RKO (cell line): Measurements from ENCODE around the gene CNTNAP2.

Experiments
- DNase-seq: peaks from one replicate; pipeline ENCODE4 v3.0.0-alpha.2; 2016; ENCODE audit warnings: low spot score

The CNTNAP2 gene

DNA sequence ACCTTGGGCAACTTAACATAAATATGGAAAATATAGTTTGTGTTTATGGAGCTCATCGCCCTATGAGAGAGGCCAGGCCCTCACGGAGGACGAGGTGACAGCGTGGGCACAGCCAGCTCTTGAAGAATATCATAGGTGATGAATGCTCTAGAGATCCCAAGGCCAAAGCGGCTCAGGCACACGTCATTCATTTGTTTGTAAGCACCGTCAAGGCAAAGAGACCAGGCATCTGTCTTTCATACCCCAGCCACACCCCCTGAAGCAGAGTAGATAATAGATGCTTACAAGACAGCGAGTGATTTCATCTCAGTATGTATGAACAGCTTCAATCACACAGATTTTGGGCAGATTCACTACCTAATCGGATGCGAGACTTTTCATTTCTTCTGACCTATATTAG lies 2231.9 kb downstream of the CNTNAP2 start:
- DNase-seq, result no peak

DNA sequence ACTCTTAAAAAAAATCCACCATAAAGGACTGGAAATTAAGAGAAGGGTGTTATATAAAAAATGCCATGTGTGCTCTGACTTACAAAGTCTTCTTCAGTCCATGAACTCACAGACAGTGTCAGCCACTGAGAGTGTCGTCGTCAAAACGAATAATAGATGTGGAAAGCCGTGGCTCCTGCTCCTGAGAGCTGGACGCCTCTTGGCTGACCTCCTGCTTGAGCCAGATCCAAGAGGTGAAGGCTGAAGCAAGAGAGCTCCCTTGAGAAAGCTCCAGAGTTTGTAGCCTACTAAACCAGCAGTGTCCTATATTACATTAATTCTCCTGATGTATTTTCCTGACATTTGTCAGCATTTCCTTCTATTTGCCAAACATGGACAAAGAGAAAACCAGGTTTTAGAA lies 2239.7 kb downstream of the CNTNAP2 start:
- DNase-seq, result no peak

DNA sequence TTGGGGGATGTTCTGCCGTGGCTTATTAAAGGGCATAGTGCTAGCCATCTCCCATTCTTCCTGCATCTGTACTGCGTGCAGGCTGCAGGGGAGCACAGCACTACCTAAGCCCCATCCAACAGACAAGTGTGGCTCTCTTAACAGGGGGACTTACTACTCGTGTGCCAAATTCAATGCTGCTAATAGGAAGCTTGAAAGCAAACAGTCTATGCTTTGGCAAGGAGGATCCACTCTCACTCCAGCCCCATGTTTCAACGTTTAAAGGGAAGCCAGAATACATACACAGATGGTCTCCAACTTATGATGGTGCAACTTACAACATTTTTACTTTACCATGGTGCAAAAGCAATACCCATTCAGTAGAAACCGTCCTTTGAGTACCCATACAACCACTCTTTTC lies 2245.9 kb downstream of the CNTNAP2 start:
- DNase-seq, result no peak

DNA sequence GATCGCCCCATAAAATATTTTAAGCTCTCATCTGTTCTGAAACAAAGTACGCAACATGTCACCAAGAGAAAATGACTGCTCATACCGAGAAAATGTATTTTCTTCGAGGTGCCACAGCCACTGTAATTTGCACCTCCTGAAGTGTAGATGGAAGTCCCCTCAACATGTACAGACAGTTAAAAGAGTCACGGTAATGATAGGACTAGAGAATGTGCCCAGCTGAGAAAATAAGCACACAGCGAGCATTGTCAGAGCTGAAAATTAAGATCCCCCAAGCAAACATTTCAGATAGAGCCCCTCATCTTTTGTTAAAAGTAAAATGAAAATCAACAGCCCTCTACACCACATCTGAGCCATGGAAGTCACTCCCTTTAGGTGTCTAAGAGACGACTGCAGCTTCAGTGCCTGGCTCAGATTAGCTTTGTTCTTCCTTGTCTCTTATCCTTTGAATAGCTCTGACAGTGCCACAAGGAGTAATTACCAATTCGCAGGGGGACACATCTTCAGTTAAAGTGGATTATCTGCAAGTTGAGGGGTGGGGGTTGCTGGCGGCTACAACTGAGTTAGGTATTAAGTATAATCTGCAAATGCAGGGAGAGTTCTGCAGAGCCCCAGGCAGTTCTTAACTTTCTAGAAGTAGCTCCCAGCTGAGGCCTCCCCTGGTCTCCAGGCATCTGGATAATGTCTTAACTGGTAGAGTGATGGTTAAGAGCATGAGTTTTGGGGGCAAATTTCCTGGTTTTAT lies 2251.3 kb downstream of the CNTNAP2 start:
- no peak for DNase-seq

DNA sequence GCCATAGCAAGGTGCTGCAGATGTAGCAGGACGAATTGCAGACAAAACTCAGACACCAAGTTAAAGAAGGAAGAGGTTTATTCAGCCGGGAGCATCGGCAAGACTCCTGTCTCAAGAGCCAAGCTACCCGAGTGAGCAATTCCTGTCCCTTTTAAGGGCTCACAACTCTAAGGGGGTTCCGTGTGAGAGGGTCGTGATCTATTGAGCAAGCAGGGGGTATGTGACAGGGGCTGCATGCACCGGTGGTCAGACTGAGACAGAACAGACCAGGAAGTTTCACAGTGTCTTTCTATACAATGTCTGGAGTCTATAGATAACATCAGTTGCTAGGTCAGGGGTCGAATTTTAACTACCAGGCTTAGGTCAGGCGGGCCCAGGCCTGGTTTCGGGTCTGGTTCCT lies 2252.0 kb downstream of the CNTNAP2 start:
- no peak for DNase-seq

DNA sequence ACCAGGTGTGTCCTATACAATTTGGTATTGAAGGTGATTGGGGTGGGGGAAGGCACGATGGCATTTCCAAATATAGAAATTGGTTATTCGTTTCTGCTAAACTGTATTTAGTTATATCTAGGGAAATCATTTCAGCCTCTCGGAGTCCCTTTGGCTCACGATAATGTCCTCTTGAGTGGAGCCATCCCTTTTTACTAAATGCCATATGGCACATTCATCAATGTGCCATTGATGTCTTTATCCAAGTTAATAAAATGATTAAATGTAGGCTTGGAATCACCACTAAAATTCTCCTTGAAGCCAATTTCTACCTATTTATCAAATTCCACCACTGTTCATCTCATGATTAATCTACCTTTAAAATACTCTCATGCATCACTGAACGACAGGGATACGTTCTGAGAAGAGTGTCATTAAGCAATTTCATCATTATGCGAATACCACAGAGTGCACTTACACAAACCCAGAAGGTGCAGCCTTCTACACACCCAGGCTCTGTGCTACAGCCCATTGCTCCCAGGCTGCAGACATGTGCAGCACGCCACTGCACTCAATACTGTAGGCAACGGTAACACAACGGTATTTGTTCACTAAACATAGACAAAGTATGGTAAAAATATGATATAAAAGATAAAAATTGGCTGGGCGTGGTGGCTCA lies 2254.8 kb downstream of the CNTNAP2 start:
- DNase-seq, result no peak

DNA sequence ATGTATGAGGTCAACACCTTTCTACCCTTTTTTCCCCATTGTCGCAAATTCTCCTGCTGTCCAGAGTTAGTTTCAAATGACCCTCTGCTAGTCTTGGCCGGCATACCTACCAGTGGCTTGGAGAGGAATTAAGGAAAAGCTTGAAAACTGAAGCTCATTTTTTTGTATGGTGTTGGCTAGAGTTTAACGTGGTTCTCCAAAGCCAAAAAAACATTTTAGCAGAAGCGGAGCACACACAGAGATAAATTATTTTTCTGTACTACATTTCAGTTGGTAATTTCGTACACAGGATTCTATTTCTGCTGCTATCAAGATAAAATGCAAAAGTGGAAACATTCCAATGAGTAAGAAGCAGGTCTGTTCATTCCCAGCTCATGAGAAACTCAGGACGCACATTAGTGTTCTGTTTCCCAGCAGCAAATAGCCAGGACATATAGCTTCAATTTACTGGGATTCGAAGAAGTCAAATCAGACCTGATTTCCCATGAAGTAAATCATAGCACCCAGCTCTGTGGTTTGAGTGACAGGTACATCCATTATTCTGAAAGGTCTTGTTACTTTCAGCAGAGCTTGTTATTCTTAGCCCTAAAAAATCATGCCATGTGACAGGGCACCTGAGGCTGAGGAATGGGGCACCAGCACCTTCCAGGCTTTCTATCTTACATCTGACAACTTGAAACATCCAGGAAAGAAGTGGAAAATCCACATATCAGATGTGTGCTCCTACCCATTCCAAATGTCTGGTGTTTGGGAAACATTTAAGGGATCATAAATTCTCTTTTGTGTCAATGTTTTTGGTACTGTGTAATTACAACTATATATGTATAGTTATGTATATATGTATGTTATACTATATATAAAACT lies 2258.0 kb downstream of the CNTNAP2 start:
- no peak for DNase-seq

DNA sequence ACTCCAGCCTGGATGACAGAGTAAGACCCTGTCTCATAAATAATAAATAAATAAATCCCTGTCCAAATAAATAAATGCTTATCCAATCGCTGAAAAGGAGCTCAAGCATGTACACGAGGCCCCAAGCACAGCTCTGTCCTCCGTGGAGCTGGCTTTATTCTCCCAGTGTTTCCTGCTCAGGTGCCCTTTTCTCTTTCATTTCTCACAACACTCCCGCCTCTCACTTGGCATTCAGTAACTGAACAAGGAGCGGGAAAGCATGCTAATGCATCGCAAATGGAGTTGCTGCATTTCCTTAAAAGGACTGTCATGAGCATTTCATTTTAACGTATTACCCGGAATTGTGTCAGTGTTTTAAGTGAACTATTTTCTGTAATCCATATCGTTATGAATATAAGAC lies 2263.1 kb downstream of the CNTNAP2 start:
- no peak for DNase-seq

DNA sequence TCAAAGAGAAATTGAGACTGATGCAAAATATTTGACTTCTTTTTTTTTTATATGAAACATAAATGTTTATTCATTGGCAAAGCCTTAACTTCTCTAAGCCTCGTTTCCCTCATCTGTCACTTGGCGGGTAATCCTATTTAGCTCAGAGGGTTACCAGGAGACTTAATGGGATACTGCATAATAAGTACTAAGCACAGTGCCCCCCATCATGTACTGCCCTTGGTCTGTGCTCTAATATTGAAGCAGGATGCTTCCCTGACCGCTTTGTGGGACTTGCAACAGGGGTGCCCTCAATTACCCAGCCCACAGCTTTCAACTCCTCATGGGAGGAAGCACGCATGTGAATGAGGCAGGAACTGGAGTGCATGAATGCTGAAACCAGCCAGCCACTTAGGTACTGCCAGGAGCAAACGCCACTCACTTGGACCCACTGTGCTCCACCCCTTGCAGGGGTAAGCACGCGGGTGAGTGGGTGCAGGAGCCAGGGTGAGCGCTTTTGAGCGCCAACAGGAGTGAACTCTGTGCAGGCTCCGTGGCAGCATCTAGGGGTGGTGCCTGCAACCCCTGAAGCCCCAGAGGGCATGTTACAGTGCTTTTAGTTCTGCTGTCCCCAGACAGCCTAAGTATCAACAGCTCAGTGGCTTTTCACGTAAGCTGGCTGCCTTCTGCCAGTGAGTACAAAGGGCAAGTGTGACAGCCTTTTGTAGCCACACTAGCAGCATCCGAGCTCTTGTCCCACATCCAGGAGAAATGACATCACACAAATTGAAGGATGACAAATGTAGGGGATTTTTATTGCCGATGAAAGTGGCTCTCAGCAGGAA lies 2264.2 kb downstream of the CNTNAP2 start:
- DNase-seq, result no peak

DNA sequence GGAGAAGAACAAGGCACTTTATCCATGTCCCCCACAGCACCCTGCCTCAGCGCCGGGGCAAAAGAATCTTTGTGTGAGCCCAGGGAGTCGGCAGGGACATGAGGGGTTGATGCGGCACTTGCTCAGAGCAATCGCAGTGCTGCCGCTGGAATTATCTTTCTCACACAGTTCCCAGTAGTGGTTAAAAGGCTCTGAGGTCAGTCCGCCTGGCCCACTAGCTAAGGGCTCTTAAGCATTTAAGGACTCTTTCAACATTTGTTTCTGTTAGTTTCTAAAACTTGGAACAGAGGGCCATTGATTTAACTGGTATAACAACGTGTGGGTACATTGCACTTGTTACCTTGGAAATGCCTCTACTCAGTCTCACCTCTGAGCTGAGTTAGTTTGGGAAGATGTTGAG lies 2266.0 kb downstream of the CNTNAP2 start:
- no peak for DNase-seq

DNA sequence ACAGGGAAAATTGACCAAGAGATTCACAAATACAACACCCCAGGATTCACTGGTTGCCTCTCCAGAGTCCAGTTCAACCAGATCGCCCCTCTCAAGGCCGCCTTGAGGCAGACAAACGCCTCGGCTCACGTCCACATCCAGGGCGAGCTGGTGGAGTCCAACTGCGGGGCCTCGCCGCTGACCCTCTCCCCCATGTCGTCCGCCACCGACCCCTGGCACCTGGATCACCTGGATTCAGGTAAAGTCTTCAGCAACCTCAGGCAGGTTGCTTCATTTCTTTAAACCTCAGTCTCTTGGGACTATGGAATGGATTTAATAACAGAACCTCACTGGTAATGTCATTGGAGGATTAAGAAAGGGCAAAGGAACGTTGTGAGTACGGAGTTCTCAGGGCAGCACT lies 2267.1 kb downstream of the CNTNAP2 start:
- DNase-seq, result no peak

DNA sequence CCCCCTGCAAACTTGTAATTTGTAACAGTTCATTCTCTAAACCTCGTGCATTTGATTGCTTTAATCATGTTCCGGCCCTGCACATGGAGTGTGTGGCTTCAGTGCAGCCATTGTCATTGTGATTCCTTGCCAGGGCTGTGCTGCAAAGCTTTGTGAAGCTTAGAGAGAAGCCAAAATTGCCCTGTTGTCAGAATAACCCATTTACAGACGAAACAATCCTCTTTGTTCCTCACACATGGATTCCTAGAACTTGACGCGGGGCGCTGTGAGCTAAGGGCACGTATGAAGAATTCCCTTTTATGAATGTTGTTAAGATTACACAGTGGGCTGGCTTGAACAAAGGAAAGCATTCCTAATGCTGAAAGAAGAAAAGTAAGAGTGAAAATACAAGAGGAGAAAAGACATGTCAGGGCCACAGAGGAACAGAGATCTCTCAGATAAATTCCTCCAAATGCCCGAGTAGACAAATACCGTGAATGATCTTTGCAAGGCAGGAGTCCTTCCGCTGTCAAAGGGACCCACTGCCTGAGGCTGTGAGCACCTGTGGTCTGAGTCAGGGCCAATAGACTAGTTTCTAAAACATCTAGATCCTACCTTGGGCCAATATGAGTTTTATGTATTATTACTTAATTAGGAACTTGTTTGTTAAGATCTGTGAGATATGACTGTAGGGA lies 2268.5 kb downstream of the CNTNAP2 start:
- DNase-seq, result no peak

DNA sequence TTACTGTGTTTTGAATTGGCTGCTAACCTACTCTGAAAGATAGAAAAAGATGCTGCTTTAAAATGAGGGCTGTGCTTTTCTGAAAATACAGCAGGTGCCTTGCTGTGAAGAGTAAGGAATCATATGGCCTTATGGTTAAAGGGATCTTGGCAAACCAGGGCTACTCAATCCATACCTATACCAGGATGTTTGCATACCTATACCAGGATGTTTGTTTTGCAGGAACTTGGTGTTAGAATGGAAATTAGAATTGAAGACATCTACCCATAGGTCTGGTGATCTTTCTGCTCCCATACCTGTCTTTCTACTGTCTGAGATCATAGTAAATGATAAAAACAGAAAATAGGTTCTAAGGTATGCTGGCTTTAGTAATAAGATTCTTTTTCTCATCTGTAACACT lies 2273.8 kb downstream of the CNTNAP2 start:
- DNase-seq, result no peak

DNA sequence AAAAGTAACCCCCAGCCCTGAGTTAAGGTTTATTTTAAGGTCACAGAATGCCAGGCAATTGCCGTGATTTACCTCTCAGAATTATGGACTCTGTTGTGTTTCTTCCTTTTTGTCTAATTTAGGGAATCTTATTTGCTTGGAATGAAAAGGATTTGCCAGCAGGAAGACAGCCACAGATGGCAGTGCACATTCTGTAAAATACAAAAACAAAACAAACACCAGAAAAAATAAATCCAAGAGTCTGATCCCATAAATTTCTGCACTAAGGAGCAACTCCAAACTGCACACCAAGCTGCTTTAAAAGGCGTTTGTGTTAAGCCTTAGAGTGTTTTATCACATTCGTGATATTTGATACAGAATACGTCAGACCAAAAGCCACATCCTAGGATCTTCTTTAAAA lies 2275.0 kb downstream of the CNTNAP2 start:
- no peak for DNase-seq

DNA sequence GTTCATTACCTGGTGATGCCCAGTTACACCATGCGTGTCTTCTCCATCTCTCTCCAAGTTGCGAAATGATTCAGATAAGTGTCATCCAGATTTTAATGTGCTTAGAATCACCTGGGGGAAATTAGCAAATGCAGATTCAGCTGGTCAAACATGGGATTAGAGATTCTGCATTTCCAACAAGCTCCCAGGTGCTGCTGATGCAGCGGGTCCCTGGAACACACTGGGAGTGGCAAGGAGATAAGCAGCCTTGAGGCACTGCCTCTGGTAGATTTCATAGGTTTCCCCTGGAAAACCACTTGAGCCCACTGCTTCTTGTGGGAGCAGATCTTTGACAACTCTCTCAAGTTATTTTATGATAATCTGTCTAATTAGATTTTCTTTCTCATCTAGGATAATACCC lies 2278.0 kb downstream of the CNTNAP2 start:
- DNase-seq, result no peak

DNA sequence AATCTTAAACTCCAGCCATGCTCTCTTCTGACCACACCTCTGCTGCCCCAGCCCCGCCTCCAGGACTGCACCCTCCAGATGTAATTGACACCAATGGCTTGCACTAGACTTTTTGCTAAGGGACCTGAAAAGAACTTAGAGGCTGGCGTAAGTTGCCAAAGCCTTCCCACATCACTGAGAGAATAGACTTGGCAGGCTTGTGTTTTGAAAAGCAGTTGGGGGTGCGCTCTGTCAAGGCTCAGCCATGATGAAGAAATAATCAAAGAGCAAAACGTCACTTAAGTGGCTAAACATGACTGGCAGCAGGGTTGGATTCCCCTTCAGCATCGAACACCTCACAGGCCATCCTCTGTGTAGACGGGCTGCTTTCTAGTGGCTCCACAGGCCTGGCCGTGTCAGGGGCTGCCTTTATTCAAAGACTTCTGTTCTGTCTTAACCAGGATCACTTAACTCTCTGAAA lies 2278.8 kb downstream of the CNTNAP2 start:
- no peak for DNase-seq

DNA sequence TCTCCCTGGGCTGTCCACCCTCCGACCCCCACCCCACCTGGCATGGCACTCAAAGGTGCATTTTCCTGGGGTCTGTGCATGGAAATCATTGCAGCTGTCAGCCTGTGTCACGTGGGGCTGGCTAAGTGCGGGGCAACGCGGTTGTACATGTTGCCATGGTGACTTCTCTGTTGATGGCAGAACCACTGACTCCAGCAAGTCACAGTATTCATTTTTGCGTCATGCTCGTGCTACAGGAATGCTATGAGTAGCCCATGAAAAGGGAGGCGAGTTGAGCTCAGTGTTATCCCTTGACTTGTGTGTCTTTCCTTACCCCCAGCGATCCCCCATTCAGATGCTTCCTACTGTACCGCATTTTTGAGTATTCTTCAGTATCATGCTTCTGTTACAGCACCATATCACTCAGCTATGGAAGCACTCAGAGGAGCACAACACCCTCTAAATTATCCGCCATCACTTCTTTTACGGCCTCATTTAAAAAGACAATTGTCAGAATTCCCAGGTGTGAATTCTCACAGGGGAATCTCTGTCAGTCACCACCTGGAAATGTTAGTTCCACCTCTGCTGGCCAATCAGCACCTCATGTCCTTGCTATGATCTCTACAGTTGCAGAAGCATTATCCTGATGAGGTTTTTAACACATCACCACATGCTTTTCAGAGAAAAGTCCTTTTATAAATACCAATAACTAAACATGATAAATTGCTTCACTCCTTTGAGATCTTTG lies 2279.6 kb downstream of the CNTNAP2 start:
- no peak for DNase-seq

DNA sequence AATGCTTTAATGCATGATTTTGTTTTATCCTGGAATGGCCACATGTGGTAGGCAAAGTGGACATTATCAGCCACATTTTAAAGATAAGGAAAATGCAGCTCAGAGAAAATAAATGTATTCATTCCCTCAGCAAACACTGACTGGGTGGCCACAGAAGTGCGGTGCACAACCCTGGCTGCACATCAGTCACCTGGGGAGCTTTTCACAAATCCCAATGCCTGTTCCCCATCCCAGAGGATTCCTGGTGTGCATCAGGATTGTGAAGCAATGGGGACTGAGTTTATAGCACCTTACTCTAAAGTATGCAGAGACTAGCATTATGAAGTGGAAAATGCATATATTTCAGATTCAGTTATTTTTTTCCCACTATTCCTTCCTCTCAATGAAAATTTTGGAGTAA lies 2280.5 kb downstream of the CNTNAP2 start:
- no peak for DNase-seq

DNA sequence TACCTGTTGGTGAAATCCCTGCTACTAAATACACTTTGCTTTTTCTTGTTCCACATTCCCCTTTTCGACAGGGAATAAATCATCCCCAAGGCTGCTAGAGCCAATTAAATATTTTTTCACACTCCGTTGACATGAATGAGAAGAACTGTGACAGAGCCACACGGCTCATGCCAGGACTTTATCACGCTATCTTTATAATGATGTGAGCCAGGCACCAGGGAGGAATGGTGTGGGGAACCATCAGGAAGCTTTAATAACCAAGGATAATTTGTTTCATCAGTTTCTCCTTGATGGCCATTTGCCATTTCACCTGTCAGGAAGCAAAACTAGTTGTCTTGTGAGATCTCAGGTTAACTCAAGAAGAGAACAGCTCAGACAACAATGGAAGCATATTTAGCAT lies 2280.9 kb downstream of the CNTNAP2 start:
- DNase-seq, result no peak

DNA sequence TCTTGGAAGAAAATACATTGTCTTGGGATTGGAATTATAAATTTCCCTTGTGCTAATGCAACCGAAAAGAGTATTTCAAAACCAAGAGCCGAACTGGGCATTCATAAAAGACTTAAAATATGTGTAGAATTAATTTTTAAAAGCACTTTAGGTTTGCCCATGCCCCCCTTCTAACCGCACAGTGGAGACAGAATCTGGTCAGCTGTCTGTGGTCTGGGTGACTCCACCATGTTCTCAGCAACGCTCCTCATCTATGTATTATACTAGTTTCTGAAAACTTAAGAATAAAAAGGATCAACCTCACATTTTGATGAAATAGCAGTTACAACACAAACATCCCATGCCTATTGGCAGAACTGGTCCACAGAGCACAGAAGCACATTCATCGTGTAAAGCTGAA lies 2281.4 kb downstream of the CNTNAP2 start:
- DNase-seq, result no peak

DNA sequence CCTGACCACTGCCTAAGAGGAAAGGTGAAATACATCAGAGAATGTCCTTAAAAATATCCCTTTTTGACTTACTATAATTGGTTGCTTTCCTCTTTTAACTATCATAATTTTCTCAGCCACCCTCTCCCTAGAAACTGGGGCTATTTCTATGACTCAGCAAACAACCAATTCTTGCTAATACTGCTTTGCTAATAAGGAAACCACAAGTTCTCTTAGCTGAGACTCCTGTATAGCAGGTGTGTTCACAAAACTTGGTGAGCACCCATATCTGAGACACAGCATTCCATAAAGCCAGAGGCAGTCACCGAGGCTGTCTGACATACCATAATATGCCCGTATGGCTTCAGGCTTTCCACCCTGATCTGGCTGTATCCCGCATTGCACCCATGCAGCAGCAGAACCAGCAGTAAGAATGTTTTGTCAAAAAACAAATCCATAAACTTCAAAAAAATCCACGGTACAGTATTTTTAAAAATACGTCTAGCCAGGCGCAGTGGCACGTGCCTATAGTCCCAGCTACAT lies 2282.3 kb downstream of the CNTNAP2 start:
- DNase-seq, result no peak
